HepG2 (cell line): ENCODE data around the gene MEGF11.

ENCODE experiments used
- BRCA1 ChIP-seq: sonication (generic); formaldehyde crosslinking; IDR thresholded peaks from 2 replicates; pipeline ENCODE4 v1.4.0; 2020; ENCODE audit warnings: missing genetic modification reagents
- CREM ChIP-seq, 2 experiments: sonication (generic) in 1 of 2; formaldehyde crosslinking in 1 of 2; IDR thresholded peaks; 2 replicates each; pipeline versions ENCODE4 v1.4.0 to v1.6.1; 2016 to 2020; ENCODE audit warnings: antibody characterized with exemption in 1 of 2, mild to moderate bottlenecking in 1 of 2, missing genetic modification reagents in 1 of 2
- EZH2 ChIP-seq: conservative IDR thresholded peaks from 2 replicates; pipeline ENCODE4 v1.6.1; 2012; ENCODE audit warnings: mild to moderate bottlenecking, low read depth, low read length, moderate library complexity
- GATAD1 ChIP-seq: IDR thresholded peaks from 2 replicates; pipeline ENCODE4 v1.6.1; 2016; ENCODE audit warnings: missing genetic modification reagents, missing compliant biosample characterization
- JUND ChIP-seq: sonication (generic); formaldehyde crosslinking; IDR thresholded peaks from 2 replicates; pipeline ENCODE4 v1.8.0; 2022; ENCODE audit warnings: mild to moderate bottlenecking, missing genetic modification reagents
- MLX ChIP-seq: IDR thresholded peaks from 2 replicates; pipeline ENCODE4 v1.6.1; 2016
- NCOA1 ChIP-seq: sonication (generic); formaldehyde crosslinking; IDR thresholded peaks from 2 replicates; pipeline ENCODE4 v1.9.0; 2021; ENCODE audit warnings: missing genetic modification reagents
- NCOA2 ChIP-seq: sonication (generic); formaldehyde crosslinking; IDR thresholded peaks from 2 replicates; pipeline ENCODE4 v1.8.0; 2022; ENCODE audit warnings: inconsistent platforms
- NONO ChIP-seq, 2 experiments: fragments of 450-650 bp in 1 of 2; sonication (generic) in 1 of 2; formaldehyde crosslinking in 1 of 2; IDR thresholded peaks in 1 of 2; conservative IDR thresholded peaks in 1 of 2; 2 replicates each; pipeline versions ENCODE4 v1.6.1 to v1.8.0; 2017 to 2022; ENCODE audit warnings: mild to moderate bottlenecking in 1 of 2, missing genetic modification reagents in 1 of 2, moderate library complexity in 1 of 2
- SAP130 ChIP-seq: IDR thresholded peaks from 2 replicates; pipeline ENCODE4 v1.6.1; 2016; ENCODE audit warnings: low read depth
- SCMH1 ChIP-seq: sonication (generic); formaldehyde crosslinking; IDR thresholded peaks from 2 replicates; pipeline ENCODE4 v1.9.0; 2021; ENCODE audit warnings: missing genetic modification reagents, mild to moderate bottlenecking, borderline replicate concordance
- ZNF850 ChIP-seq: sonication (generic); formaldehyde crosslinking; conservative IDR thresholded peaks from 2 replicates; pipeline ENCODE4 v1.9.0; 2021; ENCODE audit warnings: mild to moderate bottlenecking, missing genetic modification reagents
- ZZZ3 ChIP-seq: sonication (generic); formaldehyde crosslinking; IDR thresholded peaks from 2 replicates; pipeline ENCODE4 v1.4.0; 2020; ENCODE audit warnings: missing genetic modification reagents, mild to moderate bottlenecking, borderline replicate concordance

GRCh38 chr15:65893060-65893459 is 360.5 kb downstream of the MEGF11 start:
- TF ChIP-seq MLX (CRISPR knock-in tag) (no peak), NONO (IDR thresholded peaks at IDR 0.05) (no peak), NONO (CRISPR knock-in tag; conservative IDR thresholded peaks at IDR 0.05) (no peak), CREM (IDR thresholded peaks at IDR 0.05) (no peak), CREM (CRISPR knock-in tag; IDR thresholded peaks at IDR 0.05) (no peak), GATAD1 (CRISPR knock-in tag) (no peak), NCOA2 (CRISPR knock-in tag) (no peak), EZH2 (no peak), SCMH1 (CRISPR knock-in tag) (no peak), BRCA1 (CRISPR knock-in tag) (no peak), SAP130 (CRISPR knock-in tag) (no peak), ZZZ3 (CRISPR knock-in tag) (no peak), JUND (CRISPR knock-in tag) (no peak), ZNF850 (CRISPR knock-in tag) (no peak), NCOA1 (CRISPR knock-in tag) (no peak)
